Mammary epithelial cell (primary cell): Measurements from ENCODE around the gene CDKAL1.

Experiments used
- EZH2 ChIP-seq: IDR thresholded peaks from 2 replicates; pipeline ENCODE4 v1.6.1; 2012; ENCODE audit warnings: low read length, inconsistent platforms, borderline replicate concordance
- TF ChIP-seq, protein P1 (sequence below), 2 donors: IDR thresholded peaks in 1 of 2; conservative IDR thresholded peaks in 1 of 2; 2 replicates each; pipeline ENCODE4 v1.5.1; 2011 to 2012; ENCODE audit warnings: inconsistent platforms in 2 of 2, low read length in 2 of 2, mild to moderate bottlenecking in 2 of 2, control low read depth in 1 of 2, low read depth in 1 of 2; ENCODE audit not compliant: insufficient read depth in 1 of 2; ENCODE audit errors: extremely low read depth in 1 of 2

DNA sequence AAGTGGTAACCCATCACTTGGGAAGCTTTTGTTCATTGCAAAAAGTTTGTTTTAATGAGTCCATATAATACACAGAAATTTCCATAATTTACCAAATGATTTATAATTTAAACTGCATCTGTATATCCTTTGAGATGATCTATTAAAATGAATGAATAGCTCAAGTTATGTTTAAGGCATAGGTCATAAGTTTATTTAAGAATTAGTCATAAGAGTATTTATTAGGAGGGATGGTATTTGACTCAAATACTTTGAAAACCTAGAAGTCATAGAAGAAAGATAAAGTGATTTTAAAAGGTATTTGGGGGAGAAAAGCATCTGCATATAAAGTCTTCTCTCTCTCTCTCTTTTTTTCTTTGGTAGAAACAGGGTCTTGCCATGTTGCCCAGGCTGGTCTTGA, 388.5 kb downstream of the CDKAL1 start:
- TF ChIP-seq, protein P1, sequence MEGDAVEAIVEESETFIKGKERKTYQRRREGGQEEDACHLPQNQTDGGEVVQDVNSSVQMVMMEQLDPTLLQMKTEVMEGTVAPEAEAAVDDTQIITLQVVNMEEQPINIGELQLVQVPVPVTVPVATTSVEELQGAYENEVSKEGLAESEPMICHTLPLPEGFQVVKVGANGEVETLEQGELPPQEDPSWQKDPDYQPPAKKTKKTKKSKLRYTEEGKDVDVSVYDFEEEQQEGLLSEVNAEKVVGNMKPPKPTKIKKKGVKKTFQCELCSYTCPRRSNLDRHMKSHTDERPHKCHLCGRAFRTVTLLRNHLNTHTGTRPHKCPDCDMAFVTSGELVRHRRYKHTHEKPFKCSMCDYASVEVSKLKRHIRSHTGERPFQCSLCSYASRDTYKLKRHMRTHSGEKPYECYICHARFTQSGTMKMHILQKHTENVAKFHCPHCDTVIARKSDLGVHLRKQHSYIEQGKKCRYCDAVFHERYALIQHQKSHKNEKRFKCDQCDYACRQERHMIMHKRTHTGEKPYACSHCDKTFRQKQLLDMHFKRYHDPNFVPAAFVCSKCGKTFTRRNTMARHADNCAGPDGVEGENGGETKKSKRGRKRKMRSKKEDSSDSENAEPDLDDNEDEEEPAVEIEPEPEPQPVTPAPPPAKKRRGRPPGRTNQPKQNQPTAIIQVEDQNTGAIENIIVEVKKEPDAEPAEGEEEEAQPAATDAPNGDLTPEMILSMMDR (conservative IDR thresholded peaks at IDR 0.05 in 1 of 2, IDR thresholded peaks at IDR 0.05 in 1 of 2; ENCODE audit: extremely low read depth in 1 of 2, insufficient read depth in 1 of 2, low read depth in 1 of 2, low read length in 2 of 2) = no peak
- TF ChIP-seq EZH2 = no peak
